K562 (cell line): ENCODE results near the gene DBP. TPM values are rescaled to one million over a fixed set of nuclear protein-coding genes. Genes with fewer than 3 reads are reported as not detected.

Source experiments
- CHD7 ChIP-seq: fragments of 200-600 bp; sonication (generic); IDR thresholded peaks from one replicate; pipeline ENCODE4 v1.6.1; 2012; ENCODE audit warnings: mild to moderate bottlenecking, low read depth, low read length, inconsistent platforms
- E2F6 ChIP-seq, 2 experiments: IDR thresholded peaks; 2 replicates each; pipeline ENCODE4 v1.6.1; 2011; ENCODE audit warnings: borderline replicate concordance in 1 of 2, control low read depth in 1 of 2, low read depth in 1 of 2, low read length in 1 of 2, mild to moderate bottlenecking in 1 of 2, mixed read lengths in 1 of 2, moderate library complexity in 1 of 2; ENCODE audit not compliant: insufficient read depth in 1 of 2, insufficient read length in 1 of 2, poor library complexity in 1 of 2, severe bottlenecking in 1 of 2; ENCODE audit errors: extremely low read depth in 1 of 2
- EWSR1 ChIP-seq: fragments of 450-650 bp; IDR thresholded peaks from 2 replicates; pipeline ENCODE4 v1.6.1; 2018; ENCODE audit warnings: borderline replicate concordance, mild to moderate bottlenecking, low read depth, moderate library complexity; ENCODE audit not compliant: partially characterized antibody
- TFAM ChIP-seq: fragments of 250-450 bp; sonication (Bioruptor Pico); conservative IDR thresholded peaks from 2 replicates; pipeline ENCODE4 v1.5.0; 2021; ENCODE audit warnings: mild to moderate bottlenecking, moderate library complexity
- VEZF1 ChIP-seq: fragments of 200-800 bp; sonication (Bioruptor generic); IDR thresholded peaks from 2 replicates; pipeline ENCODE4 v1.6.1; 2017; ENCODE audit warnings: missing genetic modification characterization, missing compliant biosample characterization
- polyA plus RNA-seq, 8 experiments: library from polyadenylated mRNA; depleted of rRNA in 4 of 8; stranded (reverse) in 5 of 8; unstranded in 3 of 8; fragments of >200 nt; fragmentation: Nextera tagmentation in 2 of 8; fragmentation: Illumina TruSeq in 1 of 8; extraction: Ambion mirVana in 2 of 8; extraction: Trizol in 1 of 8; gene quantifications; 2 replicates each; pipeline versions ENCODE4 v1.2.1 to v1.2.3, GENCODE V29; 2011 to 2014; ENCODE audit warnings: inconsistent platforms in 1 of 8, missing spikeins in 1 of 8
- total RNA-seq, 7 experiments: library from RNA; depleted of rRNA in 6 of 7; stranded (reverse); fragments of >200 nt in 6 of 7; fragmentation: Illumina TruSeq in 2 of 7; extraction: Trizol in 2 of 7; gene quantifications; 2 replicates each; pipeline versions ENCODE4 v1.2.1 to v1.2.3, GENCODE V29; 2011 to 2021; ENCODE audit warnings: low replicate concordance in 1 of 7

Gene DBP
- total and polyA plus RNA-seq, 9 of the 15 experiments (the other 6 are each of a cell fraction or from before 2014, with no cell fraction given), result 0.25 to 5.5 (median 1.8) TPM

- peak; percentile 95 for TF ChIP-seq VEZF1 (CRISPR knock-in tag)
- TF ChIP-seq CHD7, result no peak
- TF ChIP-seq EWSR1, result no peak
- no peak for TF ChIP-seq TFAM (CRISPR knock-in tag)
- TF ChIP-seq E2F6 (IDR thresholded peaks at IDR 0.05; ENCODE audit: borderline replicate concordance in 1 of 2, extremely low read depth in 1 of 2, insufficient read depth in 1 of 2, insufficient read length in 1 of 2, low read depth in 1 of 2, low read length in 1 of 2, poor library complexity in 1 of 2, severe bottlenecking in 1 of 2), result peak; percentile 82 to 89
Measured at GRCh38 chr19:48588670-48589401, 48.3 kb downstream of the DBP start (continued).
